Activated T-helper 2 cell treated with anti-CD3 and anti-CD28 coated beads, Interferon-gamma antibody, Interleukin-2, Interleukin-4, amounts not matched to agents 10 μg/mL and 5 μg/mL and 100 μg/mL, durations not matched to agents 14 hours and 24 hours and 36 hours (primary cell): ENCODE data around the gene RASL12. TPM values are rescaled to one million over a fixed set of nuclear protein-coding genes. Genes with fewer than 3 reads are reported as not detected.
A peak's percentile ranks its signal among the peaks of the same experiment; 100 is the strongest.
"Not testable (repeated sequence)": the region's sequence is repeated elsewhere in the genome, so short reads cannot be mapped to it uniquely, and the experiment has no call there.

Experiments
- DNase-seq: peaks from one replicate; pipeline ENCODE4 v3.0.0; 2021; ENCODE audit warnings: low spot score
- H3K27ac Mint-ChIP-seq: one replicate; pipeline ENCODE4 v1.8.0; 2021; ENCODE audit warnings: mixed read lengths
- H3K27me3 Mint-ChIP-seq: one replicate; pipeline ENCODE4 v1.8.0; 2021; ENCODE audit warnings: low read depth, mixed read lengths
- H3K36me3 Mint-ChIP-seq: one replicate; pipeline ENCODE4 v1.8.0; 2021; ENCODE audit warnings: low read depth, mixed read lengths
- H3K4me1 Mint-ChIP-seq: one replicate; pipeline ENCODE4 v1.8.0; 2021; ENCODE audit warnings: low read depth, mixed read lengths
- H3K4me3 Mint-ChIP-seq: one replicate; pipeline ENCODE4 v1.8.0; 2021; ENCODE audit warnings: low read depth, mild to moderate bottlenecking, moderate library complexity, mixed read lengths
- H3K9me3 Mint-ChIP-seq: one replicate; pipeline ENCODE4 v1.8.0; 2021; ENCODE audit warnings: mixed read lengths
- intact Hi-C: fragments of 100-400 bp; cut with micrococcal nuclease; formaldehyde crosslinking; loops from one replicate; pipeline ENCODE4 v1.15.1; 2023
- total RNA-seq: library from RNA; stranded (reverse); gene quantifications from 2 replicates; pipeline ENCODE4 v1.2.3, GENCODE V29; 2022

Gene RASL12, protein sequence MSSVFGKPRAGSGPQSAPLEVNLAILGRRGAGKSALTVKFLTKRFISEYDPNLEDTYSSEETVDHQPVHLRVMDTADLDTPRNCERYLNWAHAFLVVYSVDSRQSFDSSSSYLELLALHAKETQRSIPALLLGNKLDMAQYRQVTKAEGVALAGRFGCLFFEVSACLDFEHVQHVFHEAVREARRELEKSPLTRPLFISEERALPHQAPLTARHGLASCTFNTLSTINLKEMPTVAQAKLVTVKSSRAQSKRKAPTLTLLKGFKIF
- total RNA-seq, result not detected in 2 replicates

DNA sequence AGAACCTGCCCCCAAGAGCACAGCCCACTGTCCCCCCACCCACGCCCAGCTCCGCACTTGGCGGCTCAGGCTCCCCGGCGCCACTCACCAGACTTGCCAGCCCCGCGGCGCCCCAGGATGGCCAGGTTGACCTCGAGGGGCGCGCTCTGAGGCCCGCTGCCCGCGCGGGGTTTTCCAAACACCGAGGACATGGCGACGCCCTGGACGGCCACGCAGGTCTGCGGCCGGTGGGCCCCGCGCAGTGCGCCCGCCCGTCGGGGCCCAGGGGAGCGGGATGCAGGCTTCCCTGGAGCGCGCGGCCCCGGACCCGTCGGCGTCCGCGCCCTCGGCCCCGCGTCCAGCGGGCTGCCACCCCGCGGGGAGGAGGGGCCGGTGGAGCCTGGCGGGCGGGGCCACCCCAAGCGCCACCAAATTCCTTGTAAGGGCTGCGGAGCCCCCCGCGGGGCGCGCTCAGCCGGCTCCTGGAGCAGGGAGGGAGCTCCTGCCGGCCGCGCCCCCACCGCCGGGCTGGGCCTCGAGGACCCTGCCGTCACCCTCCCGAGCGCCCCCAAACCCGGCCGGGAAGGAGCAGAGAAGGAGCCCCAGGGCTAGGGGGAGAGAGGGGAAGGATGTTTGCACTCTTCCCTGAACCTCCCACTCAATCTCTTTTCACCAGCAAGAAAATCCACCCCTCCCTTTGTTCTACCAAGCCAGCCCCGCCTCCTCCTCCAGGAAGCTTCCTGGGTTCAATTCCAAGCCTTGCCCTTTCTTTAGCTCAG is at the start of gene RASL12:
RASL12 (minus strand) TSS at position 347 of the 758 bp plus-strand sequence; CDS start at position 191, 156 bp downstream.
- Mint-ChIP-seq H3K4me1 (peaks cover 2% of the 10 kb centered on the region), H3K4me3 (no peak within 1 kb of the TSS), H3K36me3 (no peaks in the 10 kb centered on the region), H3K9me3 (no peaks in the 10 kb centered on the region), H3K27me3 (peaks cover 53% of the 10 kb centered on the region), H3K27ac (no peak within 1 kb of the TSS)
- intact Hi-C loops, result no loop called here
- DNase-seq, result no peak

DNA sequence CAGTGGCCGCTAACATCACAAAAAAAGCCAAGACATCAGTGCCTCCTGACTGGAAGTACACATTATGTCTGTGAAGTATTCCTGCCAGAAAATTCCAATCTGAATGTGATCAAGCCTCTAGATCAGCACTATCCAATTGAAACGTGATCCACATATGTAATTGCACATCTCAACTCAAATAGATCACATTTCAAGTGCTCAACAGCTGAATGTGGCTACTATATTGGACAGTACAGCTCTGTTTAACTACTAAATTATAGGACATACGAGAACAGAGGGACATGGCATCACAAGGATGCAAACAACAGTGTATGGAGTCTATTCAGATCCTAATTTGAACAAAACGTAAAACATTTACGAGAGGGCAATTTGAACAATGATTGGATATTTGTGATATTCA is 47.8 kb upstream of the RASL12 start:
- Mint-ChIP-seq H3K27me3 (no peaks in the 10 kb centered on the region), H3K9me3 (no peaks in the 10 kb centered on the region), H3K4me1 (no peaks in the 10 kb centered on the region), H3K27ac (no peak overlapping the region), H3K4me3 (no peak overlapping the region), H3K36me3 (peaks cover 60% of the 10 kb centered on the region)
- intact Hi-C loops, result no loop called here
- DNase-seq, result no peak

DNA sequence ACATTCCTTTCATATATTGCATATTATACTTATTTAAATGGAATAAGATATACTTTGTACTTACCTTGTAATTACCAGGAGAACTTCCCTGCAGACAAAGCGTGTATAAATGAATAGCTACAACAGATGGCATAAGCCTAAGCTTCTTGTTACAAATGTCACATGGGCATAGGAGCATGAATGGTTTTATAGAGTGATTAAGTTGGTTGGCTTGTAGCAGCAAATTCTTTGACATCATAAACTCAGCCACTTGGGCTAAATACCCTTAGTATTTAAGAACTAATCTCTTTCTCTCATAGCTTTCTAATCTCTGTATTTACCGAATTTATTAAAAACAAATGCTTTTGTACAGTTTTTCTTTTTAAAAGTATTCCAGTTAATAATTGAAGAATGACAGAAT is 47.3 kb upstream of the RASL12 start, which contains the start of gene UBAP1L:
UBAP1L (minus strand) TSS at position 115 of the 400 bp plus-strand sequence. CDS start 8,985 bp downstream, outside the sequence.
- intact Hi-C loops, result no loop called here
- H3K27ac Mint-ChIP-seq, result no peak within 1 kb of the TSS

DNA sequence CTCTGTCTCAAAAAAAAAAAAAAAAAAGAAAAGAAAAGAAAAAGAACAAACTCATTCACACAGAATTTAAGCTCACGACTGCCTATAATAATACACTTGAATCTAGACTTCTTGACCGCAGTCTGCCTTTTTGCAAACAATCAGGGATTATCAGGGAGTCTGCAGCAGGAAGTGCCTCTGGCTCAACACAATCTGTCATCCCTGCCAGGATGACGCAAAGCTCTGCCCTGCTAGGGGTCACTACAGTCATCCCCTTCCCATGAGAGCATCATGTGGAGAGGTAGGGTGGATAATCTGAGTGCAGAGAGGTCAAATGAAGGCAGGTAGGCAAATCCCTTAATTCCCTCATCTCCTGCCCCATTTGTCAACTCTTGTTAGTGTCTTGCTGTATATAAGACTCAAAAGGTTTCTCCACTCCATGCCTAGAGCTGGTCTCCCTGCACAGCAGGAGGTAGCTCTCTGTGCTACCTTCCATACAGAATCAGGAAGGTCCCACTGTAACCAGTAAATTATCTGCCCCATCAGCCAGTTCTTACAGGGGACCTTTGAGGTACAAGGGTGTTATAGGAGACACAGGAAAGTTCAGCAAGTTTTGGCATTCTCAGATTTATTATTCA is 43.0 kb upstream of the RASL12 start:
- intact Hi-C loops, result no loop called here
- Mint-ChIP-seq H3K4me3 (no peak overlapping the region), H3K4me1 (peaks cover 5% of the 10 kb centered on the region), H3K9me3 (no peaks in the 10 kb centered on the region), H3K27ac (no peak overlapping the region), H3K27me3 (no peaks in the 10 kb centered on the region), H3K36me3 (peaks cover 40% of the 10 kb centered on the region)
- DNase-seq, result no peak

More for the DNA sequence above, 47.3 kb upstream of the RASL12 start, which contains the start of gene UBAP1L:
- H3K36me3 Mint-ChIP-seq, result peaks cover 60% of the 10 kb centered on the region
- H3K4me1 Mint-ChIP-seq, result no peaks in the 10 kb centered on the region
- no peaks in the 10 kb centered on the region for H3K9me3 Mint-ChIP-seq
- no peaks in the 10 kb centered on the region for H3K27me3 Mint-ChIP-seq
- no peak within 1 kb of the TSS for H3K4me3 Mint-ChIP-seq
- no peak for DNase-seq

DNA sequence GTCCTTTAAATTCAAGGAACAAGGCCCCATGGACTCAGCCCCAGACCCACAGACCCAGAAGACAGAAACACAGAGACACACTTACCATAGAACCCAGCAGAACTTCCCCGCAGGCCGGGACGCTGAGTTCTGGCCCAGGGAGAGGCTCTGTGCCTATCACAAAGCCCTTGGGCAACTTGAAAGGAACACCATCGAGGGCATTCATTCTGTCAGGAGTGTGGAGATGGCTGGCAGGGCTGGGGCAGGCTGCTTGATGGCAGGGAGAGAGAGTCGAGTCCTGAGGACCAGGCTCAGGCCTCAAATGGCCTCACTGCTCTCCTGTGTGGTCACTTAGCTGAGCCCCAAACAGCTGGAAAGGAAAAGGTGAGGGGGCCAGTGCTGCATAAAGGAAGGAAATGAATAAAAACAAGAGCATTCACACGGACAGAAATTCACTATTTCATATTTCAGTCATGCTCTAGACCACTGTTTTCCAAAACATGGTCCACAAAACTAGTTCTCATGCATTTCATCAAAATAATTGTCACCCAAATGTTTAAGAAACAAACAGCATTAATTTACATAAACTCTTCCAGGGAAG is 38.3 kb upstream of the RASL12 start:
- no peak for DNase-seq
- no peaks in the 10 kb centered on the region for H3K27me3 Mint-ChIP-seq
- no peak overlapping the region for H3K27ac Mint-ChIP-seq
- peaks cover 27% of the 10 kb centered on the region for H3K36me3 Mint-ChIP-seq
- no peaks in the 10 kb centered on the region for H3K9me3 Mint-ChIP-seq
- no peak overlapping the region for H3K4me3 Mint-ChIP-seq
- H3K4me1 Mint-ChIP-seq, result peaks cover 5% of the 10 kb centered on the region
- intact Hi-C loops, result no loop called here

DNA sequence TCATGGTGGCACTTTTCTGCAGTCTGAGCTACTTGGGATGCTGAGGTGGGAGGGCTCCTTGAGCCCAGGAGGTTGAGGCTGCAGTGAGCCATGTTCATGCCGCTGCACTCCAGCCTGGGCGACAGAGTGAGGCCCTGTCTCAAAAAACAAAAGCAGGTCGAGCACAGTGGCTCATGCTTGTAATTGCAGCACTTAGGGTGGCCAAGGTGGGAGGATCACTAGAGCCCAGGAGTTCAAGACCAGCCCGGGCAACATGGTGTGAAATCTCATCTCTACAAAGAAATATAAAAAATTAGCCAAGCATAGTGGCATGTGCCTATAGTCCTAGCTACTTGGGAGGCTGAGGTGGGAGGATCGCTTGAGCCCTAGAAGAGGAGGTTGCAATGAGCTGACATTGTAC is 37.2 kb upstream of the RASL12 start:
- H3K4me1 Mint-ChIP-seq, result peaks cover 5% of the 10 kb centered on the region
- H3K9me3 Mint-ChIP-seq, result no peaks in the 10 kb centered on the region

DNA sequence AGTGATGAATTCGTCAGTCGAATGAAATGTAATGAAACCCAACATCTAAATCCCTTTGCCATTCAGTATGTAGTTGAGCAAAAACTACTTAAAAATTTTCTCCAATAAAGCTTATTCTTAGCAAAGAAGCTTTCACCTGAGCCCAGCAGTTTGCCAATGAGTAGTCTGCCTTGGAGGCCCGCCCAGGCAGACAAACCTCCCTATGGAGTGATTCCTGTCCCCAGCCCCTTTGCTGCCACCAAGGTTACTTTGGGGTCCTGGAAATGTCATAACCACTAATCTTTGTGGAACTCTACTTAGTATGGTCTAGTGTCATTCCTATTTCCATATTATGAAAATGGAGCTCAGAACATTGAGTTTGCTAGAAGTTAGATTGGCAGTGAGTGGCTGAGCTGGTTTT is 35.1 kb upstream of the RASL12 start:
- Mint-ChIP-seq H3K27ac (no peak overlapping the region), H3K27me3 (no peaks in the 10 kb centered on the region), H3K9me3 (no peaks in the 10 kb centered on the region), H3K4me1 (peaks cover 5% of the 10 kb centered on the region), H3K4me3 (no peak overlapping the region), H3K36me3 (peaks cover 38% of the 10 kb centered on the region)
- DNase-seq, result no peak
- intact Hi-C loops, result no loop called here

More for the DNA sequence above, 37.2 kb upstream of the RASL12 start:
- DNase-seq, result no peak
- Mint-ChIP-seq H3K4me3 (no peak overlapping the region), H3K36me3 (peaks cover 28% of the 10 kb centered on the region), H3K27ac (no peak overlapping the region), H3K27me3 (no peaks in the 10 kb centered on the region)
- intact Hi-C loops, result no loop called here

DNA sequence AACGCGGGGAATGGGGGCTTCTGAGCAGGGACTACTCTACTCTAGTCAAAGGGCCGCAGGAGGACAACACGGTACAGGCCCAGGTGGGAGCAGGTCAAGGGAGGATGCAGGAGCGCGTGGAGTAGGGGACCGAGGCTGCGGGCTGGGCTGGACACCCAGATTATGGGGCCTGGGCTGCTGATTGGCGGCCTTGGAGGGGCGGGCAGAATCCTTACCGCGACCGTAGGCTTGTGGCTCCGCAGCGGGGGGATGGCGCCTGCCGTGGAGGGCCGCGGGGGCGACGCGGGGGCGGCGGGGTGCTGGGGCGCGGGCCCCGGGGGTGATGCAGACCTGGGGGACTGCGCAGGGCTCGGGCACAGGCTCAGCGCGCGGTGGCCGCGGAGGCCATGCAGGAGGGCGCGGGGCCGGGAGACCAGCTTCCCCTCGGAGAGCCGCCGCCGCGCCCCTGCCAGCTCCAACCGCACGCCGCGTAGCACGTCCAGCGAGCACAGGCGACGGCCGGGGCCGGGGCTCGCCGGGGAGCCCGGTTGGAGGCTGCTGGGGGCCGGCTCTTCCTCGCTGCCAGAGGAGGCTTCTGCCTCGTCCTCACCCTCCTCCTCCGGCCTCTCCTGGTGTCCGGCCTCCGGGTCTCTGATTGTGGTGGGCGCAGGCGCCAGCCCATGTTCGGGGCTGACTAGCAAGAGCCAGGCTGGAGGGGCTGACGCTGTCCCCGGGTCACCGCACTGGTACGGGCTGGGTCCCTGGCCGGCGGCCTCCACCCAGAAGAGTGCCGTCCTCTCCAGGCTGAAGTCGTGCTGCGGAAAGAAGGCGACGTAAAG is 34.3 kb upstream of the RASL12 start:
- Mint-ChIP-seq H3K4me1 (peaks cover 5% of the 10 kb centered on the region), H3K27ac (no peak overlapping the region), H3K27me3 (no peaks in the 10 kb centered on the region), H3K9me3 (no peaks in the 10 kb centered on the region), H3K36me3 (peaks cover 36% of the 10 kb centered on the region), H3K4me3 (no peak overlapping the region)
- no peak for DNase-seq
- intact Hi-C loops, result loop anchor here (1.0 kb wide), 1 partner anchor 47 kb away; no protein-coding TSS in a partner anchor

DNA sequence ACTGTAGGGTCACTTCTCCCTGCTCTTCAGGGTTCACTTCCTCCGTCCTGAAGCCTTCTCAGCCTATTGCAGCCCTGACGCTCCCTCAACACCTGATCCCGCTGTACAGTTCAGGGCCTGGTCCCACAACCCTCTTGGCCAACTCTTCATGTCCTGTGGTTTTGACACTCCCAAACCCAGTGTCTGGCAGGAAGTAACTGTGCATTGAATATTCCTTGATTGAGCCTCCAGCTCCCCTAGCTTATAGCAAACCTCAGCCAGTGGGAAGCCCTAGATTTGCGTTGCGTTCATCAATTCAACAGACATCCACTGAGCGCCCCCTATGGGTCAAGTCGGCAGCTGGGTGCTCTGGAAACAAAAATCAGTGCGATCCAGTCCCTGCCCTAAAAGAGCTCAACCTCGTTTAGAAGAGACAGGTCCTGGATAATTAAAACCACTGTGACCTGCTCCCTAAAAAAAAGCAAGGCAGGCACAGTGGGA is 33.7 kb upstream of the RASL12 start:
- Mint-ChIP-seq H3K9me3 (no peaks in the 10 kb centered on the region), H3K4me1 (peaks cover 5% of the 10 kb centered on the region), H3K27me3 (no peaks in the 10 kb centered on the region), H3K4me3 (no peak overlapping the region), H3K27ac (no peak overlapping the region), H3K36me3 (peaks cover 36% of the 10 kb centered on the region)
- DNase-seq, result peak; percentile 35
- intact Hi-C loops, result loop anchor here (1.0 kb wide), 1 partner anchor 46 kb away; no protein-coding TSS in a partner anchor

DNA sequence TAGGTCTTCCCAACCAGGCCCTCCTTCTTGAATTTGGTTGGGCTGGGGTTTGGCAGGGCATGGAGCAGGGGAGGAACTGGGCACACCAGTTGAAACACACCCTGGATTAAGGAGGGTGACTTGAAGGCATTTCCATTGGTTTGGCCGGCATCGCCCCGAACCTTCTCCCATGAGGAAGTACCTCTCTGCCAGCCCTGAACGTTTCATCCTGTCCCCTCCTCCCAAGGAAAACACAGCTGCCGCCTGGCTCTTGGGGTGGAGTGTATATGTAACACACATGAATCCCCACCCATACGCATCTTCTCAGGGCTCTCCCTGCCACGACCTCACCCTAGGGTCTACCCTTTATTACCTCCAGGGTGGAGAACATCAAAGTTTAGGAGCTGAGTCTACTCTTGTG is 32.7 kb upstream of the RASL12 start:
- Mint-ChIP-seq H3K27me3 (no peaks in the 10 kb centered on the region), H3K4me3 (no peak overlapping the region), H3K9me3 (no peaks in the 10 kb centered on the region), H3K4me1 (no peaks in the 10 kb centered on the region), H3K27ac (no peak overlapping the region), H3K36me3 (peaks cover 27% of the 10 kb centered on the region)
- no peak for DNase-seq
- intact Hi-C loops, result no loop called here

DNA sequence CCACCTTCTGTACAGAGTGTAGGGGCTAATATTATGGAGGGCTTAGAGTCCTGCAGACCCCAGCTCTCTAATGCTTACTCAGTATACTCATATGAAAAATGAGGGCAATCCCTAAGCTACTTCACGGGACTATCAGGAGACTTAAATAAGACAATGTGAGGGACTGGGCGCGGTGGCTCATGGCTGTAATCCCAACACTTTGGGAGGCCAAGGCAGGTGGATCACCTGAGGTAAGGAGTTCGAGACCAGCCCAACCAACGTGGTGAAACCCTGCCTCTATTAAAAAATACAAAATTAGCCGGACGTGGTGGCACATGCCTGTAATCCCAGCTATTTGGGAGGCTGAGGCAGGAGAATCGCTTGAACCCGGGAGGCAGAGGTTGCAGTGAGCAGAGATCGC is 32.0 kb upstream of the RASL12 start:
- H3K4me1 Mint-ChIP-seq, H3K4me3 Mint-ChIP-seq, H3K9me3 Mint-ChIP-seq, H3K27me3 Mint-ChIP-seq, intact Hi-C loops, DNase-seq, H3K27ac Mint-ChIP-seq: not testable (repeated sequence)
- peaks cover 21% of the 10 kb centered on the region for H3K36me3 Mint-ChIP-seq

DNA sequence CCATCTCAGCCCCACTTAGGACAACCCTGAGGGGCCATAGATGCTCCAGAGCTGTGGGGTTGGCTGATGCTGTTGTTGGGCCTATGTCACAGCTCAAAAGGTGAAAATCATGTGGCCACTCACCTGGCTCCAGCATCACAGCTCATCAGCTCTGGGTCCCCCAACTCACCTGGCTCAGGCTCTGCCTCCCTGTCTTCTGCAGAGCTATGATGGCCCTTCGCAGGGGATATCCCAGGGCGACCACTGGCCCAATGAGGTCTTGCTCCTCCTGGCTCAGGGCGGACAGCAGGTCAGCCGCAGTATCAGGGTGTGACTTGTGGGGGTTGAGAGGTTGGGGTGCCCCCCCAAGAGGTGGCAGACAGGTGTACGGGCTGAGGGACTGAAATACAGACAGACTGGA is 31.5 kb upstream of the RASL12 start:
- peaks cover 21% of the 10 kb centered on the region for H3K36me3 Mint-ChIP-seq
- no peaks in the 10 kb centered on the region for H3K27me3 Mint-ChIP-seq
- DNase-seq, result no peak
- H3K9me3 Mint-ChIP-seq, result no peaks in the 10 kb centered on the region
- intact Hi-C loops, result no loop called here
- no peak overlapping the region for H3K4me3 Mint-ChIP-seq
- H3K27ac Mint-ChIP-seq, result no peak overlapping the region
- no peaks in the 10 kb centered on the region for H3K4me1 Mint-ChIP-seq
